B cell (primary cell): Measurements from ENCODE around the gene HMCN1.

Source experiments
- CTCF ChIP-seq: fragments of 200-600 bp; IDR thresholded peaks from one replicate; pipeline ENCODE4 v1.8.0; 2022; ENCODE audit warnings: antibody characterized with exemption, mild to moderate bottlenecking
- EZH2 ChIP-seq: IDR thresholded peaks from 2 replicates; pipeline ENCODE4 v1.6.1; 2012; ENCODE audit warnings: borderline replicate concordance, low read depth, mild to moderate bottlenecking, moderate library complexity, low read length; ENCODE audit not compliant: insufficient read depth, poor library complexity, severe bottlenecking

- TF ChIP-seq CTCF = no peak
- TF ChIP-seq EZH2 = no peak
Observed at GRCh38 chr1:186118724-186119123, 384.5 kb downstream of the HMCN1 start.
